SK-N-SH (cell line): ENCODE data around the gene SLC39A9.
A peak's percentile ranks its signal among the peaks of the same experiment; 100 is the strongest.

Experiments
- EP300 ChIP-seq, 2 experiments: IDR thresholded peaks; 2 replicates each; pipeline versions ENCODE4 v1.4.0 to v1.6.1; 2012; ENCODE audit warnings: borderline replicate concordance in 1 of 2, low read depth in 1 of 2, low read length in 1 of 2
- GATA2 ChIP-seq: sonication (generic); formaldehyde crosslinking; IDR thresholded peaks from 2 replicates; pipeline ENCODE4 v1.5.0; 2020; ENCODE audit warnings: mild to moderate bottlenecking, missing genetic modification reagents
- NFIC ChIP-seq: IDR thresholded peaks from 2 replicates; pipeline ENCODE4 v1.4.0; 2012; ENCODE audit warnings: borderline replicate concordance
- REST ChIP-seq: IDR thresholded peaks from 2 replicates; pipeline ENCODE4 v1.6.1; 2012; ENCODE audit warnings: mild to moderate bottlenecking, low read depth, low read length, moderate library complexity
- YY1 ChIP-seq: IDR thresholded peaks from 2 replicates; pipeline ENCODE4 v1.4.0; 2012; ENCODE audit warnings: low read depth, mild to moderate bottlenecking
- TF ChIP-seq, protein P1 (sequence below): fragments of 200-600 bp; sonication (generic); IDR thresholded peaks from 2 replicates; pipeline ENCODE4 v1.6.1; 2017; ENCODE audit warnings: antibody characterized with exemption, mild to moderate bottlenecking, moderate library complexity
- TF ChIP-seq, protein P2 (sequence below): IDR thresholded peaks from 2 replicates; pipeline ENCODE4 v1.4.0; 2012; ENCODE audit warnings: low read depth
- TF ChIP-seq, protein P3 (sequence below): fragments of 150-350 bp; IDR thresholded peaks from 2 replicates; pipeline ENCODE4 v1.6.1; 2017; ENCODE audit warnings: antibody characterized with exemption, low read length, low read depth, borderline replicate concordance
- TF ChIP-seq, protein P4 (sequence below): IDR thresholded peaks from 2 replicates; pipeline ENCODE4 v1.4.0; 2012; ENCODE audit warnings: low read depth, borderline replicate concordance

DNA sequence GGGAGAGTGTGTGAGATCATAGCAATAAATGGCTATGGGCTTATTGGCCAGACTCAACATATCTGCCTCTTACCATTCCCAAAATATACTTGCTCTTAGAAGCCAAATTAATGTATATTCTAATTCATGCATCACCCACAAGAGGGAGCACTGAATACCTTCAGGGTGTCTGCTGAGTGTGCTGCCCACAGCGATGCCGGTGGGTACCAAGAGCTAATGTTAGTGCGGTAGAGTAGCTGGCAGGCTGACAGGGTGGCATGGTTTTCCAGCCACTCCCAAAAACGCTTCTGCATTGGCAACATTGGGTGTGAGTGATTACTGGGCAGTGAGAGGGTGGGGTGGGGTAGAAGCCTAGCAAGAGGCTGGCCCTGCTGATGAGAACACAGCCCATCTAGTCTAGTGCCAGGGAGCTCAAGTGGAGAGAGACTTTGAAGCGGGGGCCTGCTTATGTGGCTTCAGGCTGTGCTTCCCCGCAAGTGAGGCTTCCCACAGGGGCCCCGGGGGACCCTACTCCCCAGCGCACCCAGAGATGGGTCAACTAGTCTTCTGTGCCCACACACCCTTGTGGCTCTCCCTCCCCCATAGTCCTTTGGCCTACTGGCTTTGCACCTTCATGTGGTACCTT is 76.8 kb downstream of the SLC39A9 start:
- TF ChIP-seq, protein P1, sequence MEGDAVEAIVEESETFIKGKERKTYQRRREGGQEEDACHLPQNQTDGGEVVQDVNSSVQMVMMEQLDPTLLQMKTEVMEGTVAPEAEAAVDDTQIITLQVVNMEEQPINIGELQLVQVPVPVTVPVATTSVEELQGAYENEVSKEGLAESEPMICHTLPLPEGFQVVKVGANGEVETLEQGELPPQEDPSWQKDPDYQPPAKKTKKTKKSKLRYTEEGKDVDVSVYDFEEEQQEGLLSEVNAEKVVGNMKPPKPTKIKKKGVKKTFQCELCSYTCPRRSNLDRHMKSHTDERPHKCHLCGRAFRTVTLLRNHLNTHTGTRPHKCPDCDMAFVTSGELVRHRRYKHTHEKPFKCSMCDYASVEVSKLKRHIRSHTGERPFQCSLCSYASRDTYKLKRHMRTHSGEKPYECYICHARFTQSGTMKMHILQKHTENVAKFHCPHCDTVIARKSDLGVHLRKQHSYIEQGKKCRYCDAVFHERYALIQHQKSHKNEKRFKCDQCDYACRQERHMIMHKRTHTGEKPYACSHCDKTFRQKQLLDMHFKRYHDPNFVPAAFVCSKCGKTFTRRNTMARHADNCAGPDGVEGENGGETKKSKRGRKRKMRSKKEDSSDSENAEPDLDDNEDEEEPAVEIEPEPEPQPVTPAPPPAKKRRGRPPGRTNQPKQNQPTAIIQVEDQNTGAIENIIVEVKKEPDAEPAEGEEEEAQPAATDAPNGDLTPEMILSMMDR = peak; percentile 49
- TF ChIP-seq, protein P2, sequence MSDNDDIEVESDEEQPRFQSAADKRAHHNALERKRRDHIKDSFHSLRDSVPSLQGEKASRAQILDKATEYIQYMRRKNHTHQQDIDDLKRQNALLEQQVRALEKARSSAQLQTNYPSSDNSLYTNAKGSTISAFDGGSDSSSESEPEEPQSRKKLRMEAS = no peak
- TF ChIP-seq YY1 = no peak
- TF ChIP-seq, protein P3, sequence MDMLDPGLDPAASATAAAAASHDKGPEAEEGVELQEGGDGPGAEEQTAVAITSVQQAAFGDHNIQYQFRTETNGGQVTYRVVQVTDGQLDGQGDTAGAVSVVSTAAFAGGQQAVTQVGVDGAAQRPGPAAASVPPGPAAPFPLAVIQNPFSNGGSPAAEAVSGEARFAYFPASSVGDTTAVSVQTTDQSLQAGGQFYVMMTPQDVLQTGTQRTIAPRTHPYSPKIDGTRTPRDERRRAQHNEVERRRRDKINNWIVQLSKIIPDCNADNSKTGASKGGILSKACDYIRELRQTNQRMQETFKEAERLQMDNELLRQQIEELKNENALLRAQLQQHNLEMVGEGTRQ = no peak
- TF ChIP-seq REST = no peak
- no peak for TF ChIP-seq EP300 (IDR thresholded peaks at IDR 0.05; ENCODE audit: borderline replicate concordance in 1 of 2, low read depth in 1 of 2, low read length in 1 of 2)
- TF ChIP-seq, protein P4, sequence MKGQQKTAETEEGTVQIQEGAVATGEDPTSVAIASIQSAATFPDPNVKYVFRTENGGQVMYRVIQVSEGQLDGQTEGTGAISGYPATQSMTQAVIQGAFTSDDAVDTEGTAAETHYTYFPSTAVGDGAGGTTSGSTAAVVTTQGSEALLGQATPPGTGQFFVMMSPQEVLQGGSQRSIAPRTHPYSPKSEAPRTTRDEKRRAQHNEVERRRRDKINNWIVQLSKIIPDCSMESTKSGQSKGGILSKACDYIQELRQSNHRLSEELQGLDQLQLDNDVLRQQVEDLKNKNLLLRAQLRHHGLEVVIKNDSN = no peak
- no peak for TF ChIP-seq NFIC
- no peak for TF ChIP-seq GATA2 (CRISPR knock-in tag)
